Measurements from ENCODE around the gene ZIC5. TPM values are rescaled to one million over a fixed set of nuclear protein-coding genes. Genes with fewer than 3 reads are reported as not detected.
"Not testable (repeated sequence)": the region's sequence is repeated elsewhere in the genome, so short reads cannot be mapped to it uniquely, and the experiment has no call there.

The ZIC5 gene
- total RNA-seq, 1 donor from 2014 or later: not detected

GRCh38 chr13:99948907-99949678 lies 22.5 kb downstream of the ZIC5 start:
- intact Hi-C loops (cut with DNase I): no loop called here
- ATAC-seq: no peak
- peak; percentile 13 for DNase-seq (ENCODE audit: low spot score)

- DNase-seq (ENCODE audit: low spot score): no peak
- intact Hi-C loops (cut with DNase I): no loop called here
- ATAC-seq: no peak
Measured at GRCh38 chr13:99948411-99948810, 23.2 kb downstream of the ZIC5 start.

- no peak for DNase-seq (ENCODE audit: low spot score)
- intact Hi-C loops (cut with DNase I): no loop called here
- no peak for ATAC-seq
Measured at GRCh38 chr13:99947666-99948065, 23.9 kb downstream of the ZIC5 start.

- ATAC-seq; DNase-seq (ENCODE audit: low spot score); intact Hi-C loops (cut with DNase I): not testable (repeated sequence)
Measured at GRCh38 chr13:99945515-99945914, 26.1 kb downstream of the ZIC5 start.

GRCh38 chr13:99944606-99945005 lies 27.0 kb downstream of the ZIC5 start:
- intact Hi-C loops (cut with DNase I): no loop called here

GRCh38 chr13:99944102-99944501 lies 27.5 kb downstream of the ZIC5 start:
- peak; percentile 7 for DNase-seq (ENCODE audit: low spot score)
- intact Hi-C loops (cut with DNase I): no loop called here
- no peak for ATAC-seq

More at GRCh38 chr13:99944606-99945005, 27.0 kb downstream of the ZIC5 start:
- ATAC-seq (no peak), DNase-seq (ENCODE audit: low spot score) (no peak)

- DNase-seq (ENCODE audit: low spot score): no peak
- intact Hi-C loops (cut with DNase I): no loop called here
- no peak for ATAC-seq
Measured at GRCh38 chr13:99941911-99942310, 29.7 kb downstream of the ZIC5 start.

- intact Hi-C loops (cut with DNase I): no loop called here
- ATAC-seq (no peak), DNase-seq (ENCODE audit: low spot score) (no peak)
Measured at GRCh38 chr13:99941086-99941485, 30.5 kb downstream of the ZIC5 start.

GRCh38 chr13:99938635-99939034 lies 32.9 kb downstream of the ZIC5 start:
- DNase-seq (ENCODE audit: low spot score): no peak
- intact Hi-C loops (cut with DNase I): no loop called here
- ATAC-seq: no peak

GRCh38 chr13:99935772-99936171 lies 35.8 kb downstream of the ZIC5 start:
- no peak for DNase-seq (ENCODE audit: low spot score)
- ATAC-seq: no peak
- intact Hi-C loops (cut with DNase I): no loop called here

GRCh38 chr13:99932912-99933311 lies 38.7 kb downstream of the ZIC5 start:
- intact Hi-C loops (cut with DNase I): no loop called here
- ATAC-seq (no peak), DNase-seq (ENCODE audit: low spot score) (no peak)

- ATAC-seq: no peak
- intact Hi-C loops (cut with DNase I): no loop called here
- DNase-seq (ENCODE audit: low spot score): no peak
Measured at GRCh38 chr13:99930925-99931324, 40.6 kb downstream of the ZIC5 start.

- DNase-seq (ENCODE audit: low spot score): no peak
- ATAC-seq: no peak
- intact Hi-C loops (cut with DNase I): no loop called here
Measured at GRCh38 chr13:99929866-99930265, 41.7 kb downstream of the ZIC5 start.

GRCh38 chr13:99926014-99926731 lies 45.4 kb downstream of the ZIC5 start:
- no peak for ATAC-seq
- no peak for DNase-seq (ENCODE audit: low spot score)
- intact Hi-C loops (cut with DNase I): no loop called here

- intact Hi-C loops (cut with DNase I): no loop called here
- DNase-seq (ENCODE audit: low spot score): no peak
- no peak for ATAC-seq
Measured at GRCh38 chr13:99923877-99924582, 47.5 kb downstream of the ZIC5 start.

GRCh38 chr13:99922631-99923404 lies 48.7 kb downstream of the ZIC5 start:
- DNase-seq (ENCODE audit: low spot score) (no peak), ATAC-seq (no peak)
- intact Hi-C loops (cut with DNase I): no loop called here

- ATAC-seq (no peak), DNase-seq (ENCODE audit: low spot score) (no peak)
- intact Hi-C loops (cut with DNase I): loop anchor here (10.0 kb wide), 1 partner anchor 596 kb away; no protein-coding TSS in a partner anchor
Measured at GRCh38 chr13:99919132-99919531, 52.4 kb downstream of the ZIC5 start.

GRCh38 chr13:99916366-99917103 lies 55.0 kb downstream of the ZIC5 start:
- intact Hi-C loops (cut with DNase I): loop anchor here (10.0 kb wide), 1 partner anchor 598 kb away; no protein-coding TSS in a partner anchor
- no peak for DNase-seq (ENCODE audit: low spot score)
- peak; percentile 65 for ATAC-seq

Data from sciatic nerve (tissue), 2 donors.